DMS 273 treated with DMSO at 0.1 percent for 48 hours (cell line): ENCODE data around the gene VSNL1.

ENCODE experiments used
- DNase-seq: peaks from one replicate; lab custom pipeline; 2025; lab: John Stamatoyannopoulos, UW

Gene VSNL1

GRCh38 chr2:17614174-17614930 is 73.9 kb downstream of the VSNL1 start:
- DNase-seq = no peak

- DNase-seq = no peak
Observed at GRCh38 chr2:17615147-17615546, 74.7 kb downstream of the VSNL1 start.

GRCh38 chr2:17615728-17616351 is 75.3 kb downstream of the VSNL1 start:
- DNase-seq = no peak

GRCh38 chr2:17616405-17616804 is 75.9 kb downstream of the VSNL1 start:
- DNase-seq = no peak

GRCh38 chr2:17617516-17617915 is 77.0 kb downstream of the VSNL1 start:
- no peak for DNase-seq

- no peak for DNase-seq
Observed at GRCh38 chr2:17617955-17618354, 77.5 kb downstream of the VSNL1 start.

- no peak for DNase-seq
Observed at GRCh38 chr2:17620280-17620679, 79.8 kb downstream of the VSNL1 start.

GRCh38 chr2:17620841-17621240 is 80.3 kb downstream of the VSNL1 start:
- DNase-seq = no peak

- DNase-seq = no peak
Observed at GRCh38 chr2:17621781-17622180, 81.3 kb downstream of the VSNL1 start.

- no peak for DNase-seq
Observed at GRCh38 chr2:17625446-17625845, 85.0 kb downstream of the VSNL1 start.

GRCh38 chr2:17626986-17627385 is 86.5 kb downstream of the VSNL1 start:
- DNase-seq = no peak

GRCh38 chr2:17627434-17627833 is 86.9 kb downstream of the VSNL1 start:
- no peak for DNase-seq

GRCh38 chr2:17628349-17629261 is 88.1 kb downstream of the VSNL1 start:
- no peak for DNase-seq

GRCh38 chr2:17630089-17630488 is 89.6 kb downstream of the VSNL1 start:
- no peak for DNase-seq

GRCh38 chr2:17634997-17635396 is 94.5 kb downstream of the VSNL1 start:
- DNase-seq = no peak

- DNase-seq = no peak
Observed at GRCh38 chr2:17636257-17636656, 95.8 kb downstream of the VSNL1 start.

GRCh38 chr2:17637131-17637906 is 96.8 kb downstream of the VSNL1 start:
- no peak for DNase-seq

GRCh38 chr2:17638196-17638743 is 97.8 kb downstream of the VSNL1 start:
- DNase-seq = no peak

- DNase-seq = no peak
Observed at GRCh38 chr2:17640406-17640805, 99.9 kb downstream of the VSNL1 start.

GRCh38 chr2:17643031-17643615 is 102.6 kb downstream of the VSNL1 start:
- no peak for DNase-seq

GRCh38 chr2:17644997-17645720 is 104.7 kb downstream of the VSNL1 start:
- DNase-seq = no peak
